Muscle of leg (tissue), 11 donors: ENCODE data around the gene TRABD2B. TPM values are rescaled to one million over a fixed set of nuclear protein-coding genes. Genes with fewer than 3 reads are reported as not detected.
A peak's percentile ranks its signal among the peaks of the same experiment; 100 is the strongest.

Source experiments
- DNase-seq: peaks from one replicate; pipeline ENCODE4 v3.0.0; 2013
- H3K27ac ChIP-seq: one replicate; pipeline ENCODE4 v1.5.1; 2013; ENCODE audit warnings: mild to moderate bottlenecking, low read length, control low read depth
- H3K27me3 ChIP-seq: one replicate; pipeline ENCODE4 v1.6.1; 2013; ENCODE audit warnings: low read length; ENCODE audit not compliant: control insufficient read depth, insufficient read depth
- H3K36me3 ChIP-seq: one replicate; pipeline ENCODE4 v1.6.1; 2013; ENCODE audit warnings: low read length; ENCODE audit not compliant: control insufficient read depth, insufficient read depth
- H3K4me1 ChIP-seq: one replicate; pipeline ENCODE4 v1.6.1; 2013; ENCODE audit warnings: low read length; ENCODE audit not compliant: control insufficient read depth, insufficient read depth
- H3K4me3 ChIP-seq: one replicate; pipeline ENCODE4 v1.5.1; 2013; ENCODE audit warnings: low read length, control low read depth
- H3K9me3 ChIP-seq: replicated peaks from 2 replicates; pipeline ENCODE4 v1.6.1; 2013; ENCODE audit warnings: low read depth, low read length; ENCODE audit not compliant: control insufficient read depth
- WGBS: methylation state at CpG from one replicate; pipeline ENCODE4 v1.1.5; 2013; ENCODE audit warnings: missing lambda C conversion rate; ENCODE audit not compliant: insufficient coverage; 5-methylcytosine and 5-hydroxymethylcytosine counted together
- polyA plus RNA-seq, 8 donors: library from polyadenylated mRNA; unstranded; fragments of 120-200 nt; gene quantifications; one replicate each; pipeline versions ENCODE4 v1.2.1 to v1.2.3, GENCODE V29; 2013; ENCODE audit warnings: inconsistent platforms in 1 of 8, low replicate concordance in 1 of 8; ENCODE audit not compliant: insufficient read length in 8 of 8, insufficient read depth in 1 of 8
- total RNA-seq: library from RNA; stranded (reverse); fragments of 120-200 nt; gene quantifications from one replicate; pipeline ENCODE4 v1.2.4, GENCODE V29; 2013

TRABD2B gene
- total and polyA plus RNA-seq, 9 donors = 1.1 to 7.0 (median 4.4) TPM

DNA sequence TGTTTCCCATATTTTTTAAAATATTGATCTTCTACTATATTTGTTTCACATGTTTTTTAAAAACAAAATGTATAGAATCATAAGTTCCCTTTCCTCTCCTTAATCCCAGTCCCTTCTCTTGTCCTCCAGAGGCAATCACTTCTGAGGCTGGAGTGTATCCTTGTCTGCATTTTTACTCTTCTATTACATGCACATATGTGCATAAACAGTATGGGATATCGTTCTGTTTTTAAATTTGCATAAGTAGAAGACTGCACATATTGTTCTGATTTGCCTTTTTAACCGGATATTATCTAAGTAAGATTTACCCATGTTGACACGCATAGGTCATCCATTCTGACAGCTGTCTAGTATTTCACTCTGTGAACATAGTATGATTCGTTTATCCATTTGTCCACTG, 142.0 kb downstream of the TRABD2B start:
- no peaks in the 10 kb centered on the region for H3K9me3 ChIP-seq
- no peaks in the 10 kb centered on the region for H3K27me3 ChIP-seq
- no peaks in the 10 kb centered on the region for H3K36me3 ChIP-seq
- H3K4me1 ChIP-seq = peaks cover 2% of the 10 kb centered on the region
- no peak overlapping the region for H3K27ac ChIP-seq
- WGBS = no CpG with 5 or more reads among the region's 4 CpGs
- no peak for DNase-seq
- no peak overlapping the region for H3K4me3 ChIP-seq

DNA sequence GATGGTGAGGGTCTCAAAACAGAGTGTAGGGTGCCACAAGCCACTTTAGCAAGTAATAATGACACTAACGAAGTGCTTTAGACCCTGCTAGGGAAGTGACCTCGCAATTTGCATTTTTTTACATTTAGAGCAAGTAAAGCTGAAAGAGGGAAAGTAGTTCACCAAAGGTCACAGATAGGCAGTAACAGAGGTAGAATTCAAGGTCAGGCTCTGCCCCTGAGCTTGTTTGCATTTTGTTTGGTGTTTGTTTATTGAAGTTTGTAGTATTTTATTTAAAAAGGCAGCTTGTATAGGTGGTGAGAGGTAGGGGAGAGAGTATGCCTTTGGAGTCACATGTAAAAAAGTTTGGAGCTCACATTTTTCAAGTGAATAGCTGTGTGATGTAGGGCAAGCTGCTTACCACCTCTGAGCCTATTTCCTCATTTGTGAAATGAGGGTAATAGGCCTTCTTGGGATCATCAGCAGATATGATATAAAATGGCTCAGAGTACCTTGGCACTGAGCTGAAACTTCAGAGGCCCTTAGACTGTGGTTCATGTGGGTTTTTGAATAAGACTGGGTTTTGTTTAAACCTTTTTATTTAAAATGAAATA, 142.5 kb downstream of the TRABD2B start:
- Histone ChIP-seq H3K36me3 (no peaks in the 10 kb centered on the region), H3K27me3 (no peaks in the 10 kb centered on the region), H3K27ac (no peak overlapping the region), H3K4me1 (peaks cover 6% of the 10 kb centered on the region), H3K4me3 (no peak overlapping the region), H3K9me3 (no peaks in the 10 kb centered on the region)
- WGBS = 85% methylated on average over 2 of the region's 2 CpGs
- DNase-seq = no peak

DNA sequence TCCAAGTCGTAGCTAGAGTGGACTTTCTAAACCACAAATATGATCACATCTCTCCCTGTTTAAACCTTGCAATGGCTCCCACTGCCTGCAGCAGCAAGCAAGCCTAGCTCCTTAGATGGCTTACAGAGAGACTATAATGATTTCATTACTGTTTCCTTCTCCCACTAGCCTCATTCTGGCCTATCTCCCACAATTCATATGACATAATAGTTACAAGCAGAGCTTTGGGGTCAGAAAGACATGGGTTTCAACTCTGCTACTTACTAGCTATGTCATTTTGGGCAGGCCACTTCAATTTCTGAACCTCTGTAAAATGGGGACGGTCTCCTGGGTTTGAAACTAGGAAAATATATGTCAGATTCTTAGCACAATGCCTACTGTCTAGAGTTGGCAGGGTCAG, 143.3 kb downstream of the TRABD2B start:
- H3K36me3 ChIP-seq = no peaks in the 10 kb centered on the region
- 56% methylated on average over 1 of the region's 2 CpGs for WGBS
- H3K27me3 ChIP-seq = no peaks in the 10 kb centered on the region
- peaks cover 7% of the 10 kb centered on the region for H3K4me1 ChIP-seq
- H3K4me3 ChIP-seq = no peak overlapping the region
- no peaks in the 10 kb centered on the region for H3K9me3 ChIP-seq
- peak; percentile 81 for DNase-seq
- H3K27ac ChIP-seq = peak overlapping the region; percentile 32

DNA sequence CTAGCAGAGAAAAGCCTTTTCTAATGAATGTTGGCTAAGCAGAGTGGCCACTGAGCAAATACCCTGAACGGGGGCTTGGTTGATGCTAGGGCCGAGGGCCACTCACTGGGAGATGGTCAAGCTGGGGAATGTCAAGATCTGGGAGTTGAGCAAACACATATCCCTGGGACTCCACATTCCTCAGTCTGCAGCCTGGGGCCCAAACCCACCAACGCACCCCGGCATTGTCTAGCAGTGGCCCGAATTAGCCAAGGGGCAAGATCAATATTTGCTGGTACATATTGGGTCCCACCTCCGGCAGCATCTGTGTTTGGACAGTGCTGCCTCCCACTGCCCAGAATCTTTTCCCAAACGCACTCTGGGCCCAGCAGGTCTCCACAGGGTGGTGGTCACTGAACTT, 144.1 kb downstream of the TRABD2B start:
- Histone ChIP-seq H3K36me3 (no peaks in the 10 kb centered on the region), H3K4me3 (no peak overlapping the region), H3K27me3 (no peaks in the 10 kb centered on the region), H3K4me1 (peaks cover 7% of the 10 kb centered on the region), H3K27ac (no peak overlapping the region), H3K9me3 (no peaks in the 10 kb centered on the region)
- no peak for DNase-seq
- 94% methylated on average over 6 of the region's 7 CpGs for WGBS

DNA sequence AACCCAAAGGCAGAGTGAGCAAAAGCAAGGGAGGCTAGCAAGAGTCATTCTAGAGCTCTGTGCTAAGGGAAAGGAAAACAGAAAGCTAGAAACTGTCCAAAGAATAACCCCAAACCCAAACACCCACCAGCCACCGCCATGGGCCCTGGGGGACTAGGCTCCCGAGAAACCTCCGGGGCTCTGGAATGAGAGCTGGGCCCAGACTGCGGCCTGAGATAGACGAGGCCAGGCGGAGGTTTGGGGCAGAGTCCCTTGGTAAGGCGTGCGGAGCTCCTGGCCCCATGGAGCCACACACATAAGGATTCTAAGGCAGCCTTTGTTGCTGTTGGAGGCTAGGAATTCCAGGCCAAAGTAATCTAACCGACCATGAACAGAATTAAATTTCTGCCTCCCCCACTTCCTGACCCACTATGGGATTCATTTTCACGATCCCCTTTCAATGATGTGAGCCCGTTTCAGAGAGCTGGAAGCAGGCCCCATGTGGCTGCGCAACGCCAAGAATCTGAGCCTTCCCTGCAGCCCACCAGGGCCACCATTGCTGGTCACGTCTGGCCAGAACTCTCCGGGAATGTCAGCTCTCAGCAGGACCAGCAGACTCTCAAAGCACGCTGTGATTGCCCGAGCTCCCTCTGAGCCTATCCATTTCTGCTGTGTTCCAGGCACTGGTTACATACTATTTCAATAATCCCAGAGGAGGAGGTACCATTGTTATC, 145.0 kb downstream of the TRABD2B start:
- Histone ChIP-seq H3K4me3 (no peak overlapping the region), H3K36me3 (no peaks in the 10 kb centered on the region), H3K27ac (no peak overlapping the region), H3K27me3 (no peaks in the 10 kb centered on the region), H3K9me3 (no peaks in the 10 kb centered on the region), H3K4me1 (peaks cover 7% of the 10 kb centered on the region)
- DNase-seq = no peak
- 33% methylated on average over 6 of the region's 17 CpGs for WGBS

DNA sequence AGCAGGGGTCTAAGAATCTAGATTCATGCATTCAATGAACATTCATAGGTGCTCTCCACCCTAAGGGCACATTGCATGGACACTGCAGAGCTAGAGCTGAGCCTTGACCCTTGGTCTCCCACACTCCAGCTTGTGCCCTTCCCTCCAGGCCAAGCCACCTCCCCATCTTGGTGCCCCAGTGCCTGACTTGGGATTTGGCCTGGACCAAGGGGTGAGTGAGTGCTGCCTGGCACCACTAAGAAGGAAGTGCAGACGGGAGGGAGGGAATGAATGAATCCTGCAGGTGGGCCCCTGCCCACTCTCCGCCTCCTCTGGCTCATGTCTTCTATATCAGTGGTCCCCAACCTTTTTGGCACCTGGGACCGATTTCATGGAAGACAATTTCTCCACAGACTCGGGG, 146.7 kb downstream of the TRABD2B start:
- Histone ChIP-seq H3K4me3 (no peak overlapping the region), H3K4me1 (peaks cover 7% of the 10 kb centered on the region), H3K27me3 (no peaks in the 10 kb centered on the region), H3K36me3 (no peaks in the 10 kb centered on the region), H3K9me3 (no peaks in the 10 kb centered on the region), H3K27ac (no peak overlapping the region)
- no CpG with 5 or more reads among the region's 4 CpGs for WGBS
- no peak for DNase-seq

DNA sequence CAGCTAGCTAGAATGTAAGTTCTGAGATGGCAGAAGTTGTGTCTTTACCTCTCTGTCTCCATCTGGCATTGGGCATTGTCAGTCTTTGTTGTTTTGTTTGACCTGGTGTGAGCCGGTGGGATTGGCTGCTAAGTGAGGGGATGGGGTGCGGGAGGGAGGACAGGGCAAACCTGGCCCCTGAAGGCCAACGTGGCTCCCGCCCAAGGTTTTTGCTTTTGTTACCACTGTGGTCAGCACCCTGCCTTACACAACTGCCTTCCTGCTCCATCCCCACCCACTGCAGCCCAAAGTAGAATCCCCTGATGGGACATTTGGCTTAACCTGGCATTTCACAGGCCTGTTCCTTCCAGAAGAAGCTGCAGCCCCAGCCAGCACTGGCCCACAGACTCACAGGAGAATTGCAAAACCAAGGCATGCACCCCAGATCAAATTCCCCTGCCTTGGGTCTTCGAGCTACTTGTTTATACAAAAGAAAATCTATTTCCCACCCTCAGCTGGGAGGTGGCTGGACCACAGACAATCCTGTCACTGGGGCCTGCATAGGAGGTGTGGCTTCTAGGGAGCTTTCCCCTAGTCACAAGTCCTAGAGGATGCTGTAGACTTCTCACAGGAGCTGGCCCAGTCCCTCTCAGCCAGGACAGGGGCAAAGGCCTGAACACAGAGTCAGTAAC, 147.5 kb downstream of the TRABD2B start:
- H3K4me1 ChIP-seq = peaks cover 7% of the 10 kb centered on the region
- 50% methylated on average over 1 of the region's 5 CpGs for WGBS
- H3K27me3 ChIP-seq = no peaks in the 10 kb centered on the region
- no peaks in the 10 kb centered on the region for H3K36me3 ChIP-seq
- no peak overlapping the region for H3K4me3 ChIP-seq
- no peak for DNase-seq
- H3K9me3 ChIP-seq = no peaks in the 10 kb centered on the region
- no peak overlapping the region for H3K27ac ChIP-seq

DNA sequence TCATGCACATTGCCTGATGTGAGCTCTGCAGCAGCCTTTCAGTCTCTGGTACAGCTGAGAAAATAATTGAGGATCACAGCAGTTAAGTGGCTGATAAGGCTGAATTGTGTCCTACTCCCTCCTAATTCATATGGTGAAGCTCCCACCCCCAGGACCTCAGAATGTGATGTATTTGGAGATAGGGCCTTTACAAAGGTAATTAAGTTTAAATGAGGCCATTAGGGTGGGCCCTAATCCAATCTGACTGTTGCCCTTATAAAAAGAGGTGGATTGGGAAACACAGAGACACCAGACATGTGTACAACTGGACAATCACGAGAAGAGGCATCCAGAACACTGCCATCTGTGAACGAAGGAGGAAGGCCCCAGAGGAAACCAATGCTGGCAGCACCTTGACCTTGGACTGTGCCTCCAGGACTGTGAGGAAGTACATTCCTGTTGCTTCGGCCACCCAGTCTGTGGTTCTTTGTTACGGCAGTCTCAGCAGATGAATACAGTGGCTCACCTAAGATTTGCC, 148.1 kb downstream of the TRABD2B start:
- DNase-seq = no peak
- WGBS = 66% methylated on average over 4 of the region's 4 CpGs

DNA sequence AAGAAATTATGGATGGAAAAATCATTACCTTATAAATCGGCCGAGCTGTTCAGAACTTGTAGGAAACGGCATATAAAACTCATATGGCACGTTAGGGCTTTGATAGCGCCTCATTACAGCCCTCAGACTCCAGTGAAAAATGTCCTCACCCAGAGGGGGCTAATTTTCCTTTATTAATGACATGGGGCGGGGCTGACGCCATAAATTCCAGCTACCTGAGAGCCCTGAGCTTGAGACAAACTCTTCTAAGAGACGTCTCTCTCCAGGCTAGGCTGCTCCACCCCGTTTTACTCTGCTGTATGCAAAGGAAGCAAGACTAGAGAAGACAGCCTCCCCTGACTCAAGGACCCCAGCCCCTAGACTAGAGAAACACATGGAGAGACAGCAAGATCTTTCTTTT, 149.4 kb downstream of the TRABD2B start:
- H3K27me3 ChIP-seq = no peaks in the 10 kb centered on the region
- whole genome bisulfite sequencing = 60% methylated on average over 6 of the region's 9 CpGs
- H3K4me3 ChIP-seq = no peak overlapping the region
- H3K9me3 ChIP-seq = no peaks in the 10 kb centered on the region
- no peak overlapping the region for H3K27ac ChIP-seq
- H3K36me3 ChIP-seq = no peaks in the 10 kb centered on the region
- DNase-seq = no peak
- H3K4me1 ChIP-seq = peaks cover 17% of the 10 kb centered on the region

More for the DNA sequence above, 148.1 kb downstream of the TRABD2B start:
- Histone ChIP-seq H3K4me1 (peaks cover 10% of the 10 kb centered on the region), H3K27me3 (no peaks in the 10 kb centered on the region), H3K27ac (no peak overlapping the region), H3K4me3 (no peak overlapping the region), H3K36me3 (no peaks in the 10 kb centered on the region), H3K9me3 (no peaks in the 10 kb centered on the region)

DNA sequence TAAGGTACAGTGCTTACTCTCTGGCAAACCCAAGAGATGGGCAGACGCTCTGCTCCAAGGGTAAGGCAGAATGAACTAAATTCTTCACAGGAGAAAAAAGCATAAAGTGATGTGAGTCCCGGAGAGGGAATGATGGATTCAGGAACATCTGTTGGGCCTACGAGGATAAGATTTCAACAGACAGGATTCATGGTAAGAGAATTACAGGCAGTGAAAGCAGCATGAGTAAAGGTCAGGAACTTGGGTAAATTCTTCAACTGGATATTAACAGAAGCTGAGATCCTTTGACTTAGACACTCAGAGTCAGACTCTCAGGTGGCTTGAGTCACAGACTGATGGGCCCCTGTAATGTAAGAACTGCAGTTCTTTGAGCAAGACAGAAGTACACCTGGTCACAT, 152.6 kb downstream of the TRABD2B start:
- Histone ChIP-seq H3K4me1 (peaks cover 12% of the 10 kb centered on the region), H3K4me3 (no peak overlapping the region), H3K36me3 (no peaks in the 10 kb centered on the region), H3K9me3 (no peaks in the 10 kb centered on the region), H3K27ac (no peak overlapping the region), H3K27me3 (no peaks in the 10 kb centered on the region)
- DNase-seq = no peak
- 54% methylated on average over 3 of the region's 3 CpGs for WGBS
